ENCODE results near the gene TMTC2.

- TF ChIP-seq POLR2A (IDR thresholded peaks at IDR 0.05) (no peak), CTCF (IDR thresholded peaks at IDR 0.05) (no peak)
Observed at GRCh38 chr12:83083616-83084015, 396.9 kb downstream of the TMTC2 start.
